GM12874 (cell line): Measurements from ENCODE around the gene GUCA1A.

Experiments
- CTCF ChIP-seq: IDR thresholded peaks from 2 replicates; pipeline ENCODE4 v1.5.1; 2011; ENCODE audit warnings: low read depth, mild to moderate bottlenecking, control low read depth, low read length, moderate library complexity; ENCODE audit not compliant: insufficient read depth

The GUCA1A gene

GRCh38 chr6:42211726-42212125, 38.6 kb downstream of the GUCA1A start:
- TF ChIP-seq CTCF: no peak

DNA sequence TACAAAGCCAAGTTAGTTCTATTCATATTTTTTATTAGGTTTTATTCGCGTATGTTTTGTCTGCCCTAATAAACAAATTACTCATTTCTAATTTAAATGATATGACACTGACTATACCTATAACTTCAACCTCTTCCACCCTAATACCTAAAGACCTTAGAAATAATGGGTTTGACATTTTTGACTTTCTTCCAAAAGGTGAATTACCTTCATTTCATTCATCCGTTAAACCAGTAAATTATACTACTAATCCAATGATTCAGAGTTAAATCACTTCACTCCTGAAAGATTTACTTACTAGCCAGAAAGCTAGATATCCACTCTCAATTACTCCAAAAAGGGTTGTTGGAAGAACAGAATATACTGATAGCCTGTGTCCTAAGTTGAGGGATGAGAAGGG, 39.3 kb downstream of the GUCA1A start:
- no peak for TF ChIP-seq CTCF

DNA sequence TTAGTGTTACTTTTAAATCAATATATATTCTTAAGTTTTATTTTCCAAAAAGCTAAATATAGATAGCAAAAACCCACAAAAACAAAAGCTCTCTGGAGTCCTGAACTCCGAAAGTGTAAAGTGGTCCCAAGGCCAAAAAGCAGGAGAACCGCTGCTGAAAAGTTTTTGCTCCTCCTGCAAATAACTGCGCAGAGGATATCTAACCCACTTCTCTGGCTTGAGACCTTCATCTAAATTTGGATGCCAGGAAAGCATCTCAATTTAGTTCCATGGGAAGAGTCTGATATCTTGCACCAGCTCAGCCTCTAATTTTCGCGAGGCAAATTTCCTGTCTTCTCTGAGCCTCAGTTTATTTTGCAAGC, 44.0 kb downstream of the GUCA1A start:
- TF ChIP-seq CTCF: no peak

GRCh38 chr6:42217519-42218367, 44.6 kb downstream of the GUCA1A start, which contains the start of gene MRPS10:
MRPS10 (minus strand) TSS chr6:42217861; CDS start chr6:42217849, 12 bp downstream.
- no peak for TF ChIP-seq CTCF

GRCh38 chr6:42220807-42221206, 47.6 kb downstream of the GUCA1A start:
- no peak for TF ChIP-seq CTCF

GRCh38 chr6:42221546-42221945, 48.4 kb downstream of the GUCA1A start:
- no peak for TF ChIP-seq CTCF

DNA sequence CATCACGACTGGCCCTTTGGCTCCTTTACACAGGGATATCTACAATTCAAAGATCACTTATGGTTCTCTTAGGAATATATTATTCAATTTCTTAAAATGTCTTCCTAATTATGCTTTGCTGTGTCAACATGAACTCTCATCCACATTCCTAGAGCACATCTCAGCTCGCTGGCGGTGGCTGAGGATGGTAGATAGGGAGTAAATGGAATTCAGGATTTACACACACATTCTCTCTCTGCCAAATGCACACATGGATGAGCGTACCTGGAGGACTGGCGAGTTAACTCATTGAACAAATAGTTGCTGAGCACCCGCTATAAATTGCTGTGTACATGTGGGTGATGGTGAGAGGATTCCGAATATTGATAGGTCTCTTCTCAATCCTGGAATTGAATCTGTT, 49.3 kb downstream of the GUCA1A start:
- TF ChIP-seq CTCF: no peak
